ENCODE results near the gene PRKCB.

PRKCB gene

DNA sequence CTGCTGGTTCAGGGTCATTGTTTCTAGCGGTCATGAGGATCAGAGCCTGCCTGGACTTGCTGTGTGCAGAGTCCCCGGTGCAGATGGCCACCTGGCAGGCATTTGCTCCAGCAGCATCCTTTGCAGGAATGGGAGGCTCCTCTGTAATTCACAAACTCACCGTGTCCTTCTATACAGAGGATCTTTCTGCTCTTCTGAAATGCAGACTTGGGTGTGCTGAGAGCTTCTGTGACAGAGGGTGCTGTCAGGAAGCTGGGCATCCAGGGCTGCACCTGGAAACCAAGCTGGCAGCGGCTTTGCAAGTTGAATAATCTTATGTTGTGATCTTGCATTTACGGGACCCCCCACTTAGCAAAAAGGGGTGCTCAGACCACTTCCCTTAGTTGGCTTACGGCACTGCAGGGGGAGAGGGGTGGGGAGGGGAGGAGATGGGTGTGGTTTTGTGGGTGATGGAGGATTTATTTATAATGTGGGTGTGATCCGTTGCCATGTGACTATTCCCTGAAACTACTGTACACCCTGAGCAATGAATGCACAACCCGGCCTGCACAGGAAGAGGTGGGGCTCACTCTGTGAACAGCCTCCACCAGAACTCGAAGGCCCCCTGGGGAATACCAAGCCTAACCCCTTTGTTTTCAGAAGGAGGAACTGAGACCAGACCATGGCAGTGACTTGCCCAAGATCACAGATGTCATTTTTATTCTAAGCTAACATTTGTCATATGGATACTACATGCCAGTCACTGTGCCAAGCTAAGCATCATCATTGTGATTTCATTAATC, 178.3 kb downstream of the PRKCB start:
- TF ChIP-seq TAF1 (IDR thresholded peaks at IDR 0.05; ENCODE audit: borderline replicate concordance, insufficient read depth, low read length) (no peak), SIN3A (IDR thresholded peaks at IDR 0.05; ENCODE audit: borderline replicate concordance, insufficient read depth, low read length) (no peak), POLR2AphosphoS5 (IDR thresholded peaks at IDR 0.05; ENCODE audit: low read depth, low read length) (no peak), FOXP2 (optimal IDR thresholded peaks at IDR 0.05; ENCODE audit: borderline replicate concordance, extremely low read depth, extremely low read length, insufficient read depth) (no peak)
- TF ChIP-seq, protein P1, sequence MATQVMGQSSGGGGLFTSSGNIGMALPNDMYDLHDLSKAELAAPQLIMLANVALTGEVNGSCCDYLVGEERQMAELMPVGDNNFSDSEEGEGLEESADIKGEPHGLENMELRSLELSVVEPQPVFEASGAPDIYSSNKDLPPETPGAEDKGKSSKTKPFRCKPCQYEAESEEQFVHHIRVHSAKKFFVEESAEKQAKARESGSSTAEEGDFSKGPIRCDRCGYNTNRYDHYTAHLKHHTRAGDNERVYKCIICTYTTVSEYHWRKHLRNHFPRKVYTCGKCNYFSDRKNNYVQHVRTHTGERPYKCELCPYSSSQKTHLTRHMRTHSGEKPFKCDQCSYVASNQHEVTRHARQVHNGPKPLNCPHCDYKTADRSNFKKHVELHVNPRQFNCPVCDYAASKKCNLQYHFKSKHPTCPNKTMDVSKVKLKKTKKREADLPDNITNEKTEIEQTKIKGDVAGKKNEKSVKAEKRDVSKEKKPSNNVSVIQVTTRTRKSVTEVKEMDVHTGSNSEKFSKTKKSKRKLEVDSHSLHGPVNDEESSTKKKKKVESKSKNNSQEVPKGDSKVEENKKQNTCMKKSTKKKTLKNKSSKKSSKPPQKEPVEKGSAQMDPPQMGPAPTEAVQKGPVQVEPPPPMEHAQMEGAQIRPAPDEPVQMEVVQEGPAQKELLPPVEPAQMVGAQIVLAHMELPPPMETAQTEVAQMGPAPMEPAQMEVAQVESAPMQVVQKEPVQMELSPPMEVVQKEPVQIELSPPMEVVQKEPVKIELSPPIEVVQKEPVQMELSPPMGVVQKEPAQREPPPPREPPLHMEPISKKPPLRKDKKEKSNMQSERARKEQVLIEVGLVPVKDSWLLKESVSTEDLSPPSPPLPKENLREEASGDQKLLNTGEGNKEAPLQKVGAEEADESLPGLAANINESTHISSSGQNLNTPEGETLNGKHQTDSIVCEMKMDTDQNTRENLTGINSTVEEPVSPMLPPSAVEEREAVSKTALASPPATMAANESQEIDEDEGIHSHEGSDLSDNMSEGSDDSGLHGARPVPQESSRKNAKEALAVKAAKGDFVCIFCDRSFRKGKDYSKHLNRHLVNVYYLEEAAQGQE (IDR thresholded peaks at IDR 0.05; ENCODE audit: insufficient read depth in 1 of 2, low read depth in 2 of 2, low read length in 2 of 2) = no peak

DNA sequence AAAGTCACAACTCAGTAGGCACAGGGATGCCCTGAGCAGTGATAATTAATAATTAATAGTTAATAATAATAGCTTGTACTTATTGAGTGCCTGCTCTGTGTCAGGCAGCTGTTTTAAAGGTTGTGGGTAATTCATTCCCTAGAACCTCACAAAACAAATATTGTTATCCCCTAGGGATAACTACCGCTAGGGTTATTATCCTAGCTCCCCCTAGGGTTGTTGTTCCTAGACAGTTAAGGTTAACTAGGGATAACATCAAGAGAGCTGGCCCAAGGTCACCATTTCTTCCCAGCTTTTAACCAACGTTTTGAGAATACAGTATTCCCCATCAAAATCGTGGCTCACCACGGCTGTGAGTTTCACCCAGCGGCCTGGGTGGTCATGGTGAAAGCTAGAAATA, 180.1 kb downstream of the PRKCB start:
- TF ChIP-seq SIN3A (IDR thresholded peaks at IDR 0.05; ENCODE audit: borderline replicate concordance, insufficient read depth, low read length) = no peak
- TF ChIP-seq TAF1 (IDR thresholded peaks at IDR 0.05; ENCODE audit: borderline replicate concordance, insufficient read depth, low read length) = no peak
- no peak for TF ChIP-seq FOXP2 (optimal IDR thresholded peaks at IDR 0.05; ENCODE audit: borderline replicate concordance, extremely low read depth, extremely low read length, insufficient read depth)
- TF ChIP-seq, protein P1 (IDR thresholded peaks at IDR 0.05; ENCODE audit: insufficient read depth in 1 of 2, low read depth in 2 of 2, low read length in 2 of 2) = no peak
- TF ChIP-seq POLR2AphosphoS5 (IDR thresholded peaks at IDR 0.05; ENCODE audit: low read depth, low read length) = no peak

DNA sequence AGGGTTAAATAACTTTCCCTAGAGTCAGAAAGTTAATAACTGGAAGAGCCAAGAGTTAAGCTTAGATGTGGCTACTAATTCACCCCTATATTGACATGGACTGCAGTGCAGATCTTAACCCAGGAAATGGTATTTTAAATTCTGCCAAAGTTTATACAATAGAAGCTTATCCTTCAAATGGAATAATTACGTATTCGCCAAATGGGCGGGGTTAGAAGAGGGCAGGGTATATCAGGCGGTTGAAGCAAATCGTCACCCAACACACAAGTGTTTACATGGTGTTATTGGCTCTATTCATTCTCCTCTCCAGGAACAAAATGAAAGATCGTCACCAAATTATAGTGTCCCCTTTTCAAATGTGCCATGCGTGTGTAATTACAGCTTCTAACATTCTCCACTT, 182.7 kb downstream of the PRKCB start:
- TF ChIP-seq TAF1 (IDR thresholded peaks at IDR 0.05; ENCODE audit: borderline replicate concordance, insufficient read depth, low read length) = no peak
- no peak for TF ChIP-seq POLR2AphosphoS5 (IDR thresholded peaks at IDR 0.05; ENCODE audit: low read depth, low read length)
- no peak for TF ChIP-seq SIN3A (IDR thresholded peaks at IDR 0.05; ENCODE audit: borderline replicate concordance, insufficient read depth, low read length)
- TF ChIP-seq FOXP2 (optimal IDR thresholded peaks at IDR 0.05; ENCODE audit: borderline replicate concordance, extremely low read depth, extremely low read length, insufficient read depth) = no peak
- TF ChIP-seq, protein P1 (IDR thresholded peaks at IDR 0.05; ENCODE audit: insufficient read depth in 1 of 2, low read depth in 2 of 2, low read length in 2 of 2) = no peak

DNA sequence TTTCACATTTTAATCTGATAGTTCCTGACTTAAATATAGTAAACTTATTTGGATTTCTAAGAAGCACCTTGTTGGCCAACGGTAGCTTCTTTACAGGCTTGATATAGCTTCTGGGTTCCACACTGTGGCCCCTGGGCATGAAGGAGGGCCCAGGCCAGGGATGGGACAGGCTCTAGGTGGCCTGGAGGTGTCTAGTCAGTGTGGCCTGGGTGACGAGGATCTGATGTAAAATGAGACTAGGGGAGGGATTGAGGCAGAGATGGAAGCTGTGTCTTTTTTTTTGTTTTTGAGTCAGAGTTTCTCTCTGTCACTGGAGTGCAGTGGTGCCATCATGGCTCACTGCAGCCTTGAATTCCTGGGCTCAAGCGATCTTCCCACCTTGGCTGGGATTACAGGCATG, 187.0 kb downstream of the PRKCB start:
- no peak for TF ChIP-seq TAF1 (IDR thresholded peaks at IDR 0.05; ENCODE audit: borderline replicate concordance, insufficient read depth, low read length)
- no peak for TF ChIP-seq POLR2AphosphoS5 (IDR thresholded peaks at IDR 0.05; ENCODE audit: low read depth, low read length)
- TF ChIP-seq SIN3A (IDR thresholded peaks at IDR 0.05; ENCODE audit: borderline replicate concordance, insufficient read depth, low read length) = no peak
- TF ChIP-seq FOXP2 (optimal IDR thresholded peaks at IDR 0.05; ENCODE audit: borderline replicate concordance, extremely low read depth, extremely low read length, insufficient read depth) = no peak
- TF ChIP-seq, protein P1 (IDR thresholded peaks at IDR 0.05; ENCODE audit: insufficient read depth in 1 of 2, low read depth in 2 of 2, low read length in 2 of 2) = no peak

Data from PFSK-1 (cell line).